Keratinocyte (primary cell): ENCODE results near the gene LDLRAD4. TPM values are rescaled to one million over a fixed set of nuclear protein-coding genes. Genes with fewer than 3 reads are reported as not detected.

Experiments
- DNase-seq: peaks from one replicate; pipeline ENCODE4 v3.0.0-alpha.2; 2011; ENCODE audit warnings: low read depth, missing footprints, low spot score
- FAIRE-seq: peaks from 2 replicates; lab custom pipeline; 2011; peaks lifted over from hg19 to GRCh38; lab: Jason Lieb, UNC
- H2AFZ ChIP-seq: 2 replicates; pipeline ENCODE4 v1.6.0; 2012; ENCODE audit warnings: low read length, control low read depth, inconsistent platforms; ENCODE audit not compliant: control insufficient read depth
- H3K27ac ChIP-seq: 2 replicates; pipeline ENCODE4 v1.5.1; 2011; ENCODE audit warnings: low read length; ENCODE audit not compliant: control insufficient read depth, insufficient read depth
- H3K27me3 ChIP-seq: 3 replicates; pipeline ENCODE4 v1.6.0; 2011; ENCODE audit warnings: low read length; ENCODE audit not compliant: control insufficient read depth, insufficient read depth; ENCODE audit errors: extremely low read depth
- H3K36me3 ChIP-seq, 2 experiments: 2 replicates in 1 of 2; 3 replicates in 1 of 2; pipeline ENCODE4 v1.5.1; 2011; ENCODE audit warnings: low read length in 2 of 2, mild to moderate bottlenecking in 1 of 2; ENCODE audit not compliant: control insufficient read depth in 2 of 2, insufficient read depth in 2 of 2; ENCODE audit errors: extremely low read depth in 1 of 2
- H3K4me1 ChIP-seq: 3 replicates; pipeline ENCODE4 v1.5.1; 2011; ENCODE audit warnings: low read length; ENCODE audit not compliant: control insufficient read depth, insufficient read depth; ENCODE audit errors: extremely low read depth
- H3K4me2 ChIP-seq: 3 replicates; pipeline ENCODE4 v1.6.0; 2011; ENCODE audit warnings: low read depth, low read length; ENCODE audit not compliant: control insufficient read depth, insufficient read depth; ENCODE audit errors: extremely low read depth
- H3K4me3 ChIP-seq, 3 experiments: fragments of 200-600 bp in 1 of 3; sonication (generic) in 1 of 3; 2 replicates in 2 of 3; 3 replicates in 1 of 3; pipeline ENCODE4 v1.5.1; 2011 to 2016; ENCODE audit warnings: low read length in 3 of 3, mild to moderate bottlenecking in 3 of 3, control low read depth in 2 of 3, inconsistent platforms in 1 of 3, low read depth in 1 of 3, mixed read lengths in 1 of 3, mixed run types in 1 of 3, moderate library complexity in 1 of 3; ENCODE audit not compliant: control insufficient read depth in 2 of 3, insufficient read depth in 2 of 3; ENCODE audit errors: extremely low read depth in 1 of 3
- H3K79me2 ChIP-seq: 2 replicates; pipeline ENCODE4 v1.6.0; 2012; ENCODE audit warnings: low read length; ENCODE audit not compliant: control insufficient read depth, insufficient read depth
- H3K9ac ChIP-seq: 3 replicates; pipeline ENCODE4 v1.6.0; 2011; ENCODE audit warnings: low read length; ENCODE audit not compliant: control insufficient read depth, insufficient read depth; ENCODE audit errors: extremely low read depth
- H3K9me1 ChIP-seq: 3 replicates; pipeline ENCODE4 v1.6.0; 2011; ENCODE audit warnings: low read length; ENCODE audit not compliant: control insufficient read depth, insufficient read depth; ENCODE audit errors: extremely low read depth
- H3K9me3 ChIP-seq: 2 replicates; pipeline ENCODE4 v1.5.1; 2012; ENCODE audit warnings: low read depth, low read length; ENCODE audit not compliant: control insufficient read depth
- H4K20me1 ChIP-seq: 3 replicates; pipeline ENCODE4 v1.6.0; 2011; ENCODE audit warnings: low read length; ENCODE audit not compliant: control insufficient read depth, insufficient read depth; ENCODE audit errors: extremely low read depth
- EZH2 ChIP-seq: IDR thresholded peaks from one replicate; pipeline ENCODE4 v1.6.1; 2012; ENCODE audit warnings: inconsistent platforms, mild to moderate bottlenecking, low read length, moderate library complexity
- dilution Hi-C: fragments of 300-500 bp; cut with MboI; formaldehyde crosslinking; loops from one replicate; pipeline ENCODE4 v1.7.0; 2020; ENCODE audit warnings: low sequenced_read_pairs; ENCODE audit not compliant: extremely low pct_ligation_motif_present
- polyA plus RNA-seq, 5 experiments: library from polyadenylated mRNA; depleted of rRNA in 3 of 5; stranded (reverse) in 3 of 5; stranded (forward) in 1 of 5; unstranded in 1 of 5; fragments of >200 nt; gene quantifications; 1 replicate in 1 of 5; 2 replicates in 3 of 5; 3 replicates in 1 of 5; pipeline versions ENCODE4 v1.2.1 to v1.2.3, GENCODE V29; 2011 to 2012; ENCODE audit warnings: missing spikeins in 2 of 5, low read depth in 1 of 5, low replicate concordance in 1 of 5
- TF ChIP-seq, protein P1 (sequence below), 3 experiments: IDR thresholded peaks in 1 of 3; conservative IDR thresholded peaks in 1 of 3; optimal IDR thresholded peaks in 1 of 3; 2 replicates in 2 of 3; 3 replicates in 1 of 3; pipeline versions ENCODE3 to v1.5.1; 2011; ENCODE audit warnings: low read length in 3 of 3, mild to moderate bottlenecking in 3 of 3, moderate library complexity in 2 of 3, control low read depth in 1 of 3, inconsistent platforms in 1 of 3; ENCODE audit not compliant: insufficient read depth in 2 of 3; ENCODE audit errors: extremely low read depth in 1 of 3

Gene LDLRAD4
- polyA plus RNA-seq, 1 donor (not counting 4 experiments of a cell fraction or from before 2014, with no cell fraction given): not detected

DNA sequence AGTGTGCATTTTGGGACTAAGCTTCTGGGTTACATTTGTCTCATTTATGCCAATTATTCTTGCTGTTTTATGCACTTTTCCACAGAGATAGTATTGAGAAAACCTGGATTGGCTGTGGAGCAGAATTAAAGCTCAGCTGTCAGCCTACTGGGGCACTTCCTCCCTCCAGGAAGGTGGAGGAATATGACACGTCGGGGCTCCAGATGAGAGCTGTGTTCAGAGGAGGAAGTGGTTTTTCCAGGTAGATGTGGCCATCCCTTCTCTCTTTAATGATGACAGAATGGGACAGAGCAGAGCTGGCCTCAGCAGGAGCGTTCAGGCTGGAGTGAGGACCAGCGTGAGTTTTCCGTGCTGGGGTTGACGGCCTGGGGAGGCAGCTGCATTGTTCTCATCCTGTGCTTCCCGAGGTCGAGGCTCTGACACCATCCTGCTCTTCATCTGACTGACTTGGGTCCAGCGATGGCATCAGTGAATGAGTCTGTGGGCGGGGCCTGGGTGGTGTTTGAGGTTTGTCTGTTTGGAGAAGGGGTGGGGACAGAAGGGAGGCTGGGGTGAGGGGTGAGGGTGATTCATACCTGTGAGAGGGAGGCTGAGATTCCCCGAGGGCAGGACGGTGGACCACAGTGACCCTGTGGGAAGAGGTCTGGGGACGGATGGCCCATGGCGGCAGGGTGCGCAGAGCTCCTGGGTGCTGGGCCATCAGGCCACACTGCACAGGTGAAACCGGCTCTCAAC lies 207.0 kb downstream of the LDLRAD4 start:
- Histone ChIP-seq H3K4me2 (no peak overlapping the region), H3K9me3 (no peaks in the 10 kb centered on the region), H3K9ac (no peak overlapping the region), H3K27ac (no peak overlapping the region), H3K79me2 (no peaks in the 10 kb centered on the region), H3K4me1 (no peaks in the 10 kb centered on the region), H2AFZ (no peak overlapping the region), H3K27me3 (no peaks in the 10 kb centered on the region), H4K20me1 (no peaks in the 10 kb centered on the region), H3K4me3 (no peak overlapping the region), H3K36me3 (no peaks in the 10 kb centered on the region), H3K9me1 (no peaks in the 10 kb centered on the region)
- TF ChIP-seq, protein P1, sequence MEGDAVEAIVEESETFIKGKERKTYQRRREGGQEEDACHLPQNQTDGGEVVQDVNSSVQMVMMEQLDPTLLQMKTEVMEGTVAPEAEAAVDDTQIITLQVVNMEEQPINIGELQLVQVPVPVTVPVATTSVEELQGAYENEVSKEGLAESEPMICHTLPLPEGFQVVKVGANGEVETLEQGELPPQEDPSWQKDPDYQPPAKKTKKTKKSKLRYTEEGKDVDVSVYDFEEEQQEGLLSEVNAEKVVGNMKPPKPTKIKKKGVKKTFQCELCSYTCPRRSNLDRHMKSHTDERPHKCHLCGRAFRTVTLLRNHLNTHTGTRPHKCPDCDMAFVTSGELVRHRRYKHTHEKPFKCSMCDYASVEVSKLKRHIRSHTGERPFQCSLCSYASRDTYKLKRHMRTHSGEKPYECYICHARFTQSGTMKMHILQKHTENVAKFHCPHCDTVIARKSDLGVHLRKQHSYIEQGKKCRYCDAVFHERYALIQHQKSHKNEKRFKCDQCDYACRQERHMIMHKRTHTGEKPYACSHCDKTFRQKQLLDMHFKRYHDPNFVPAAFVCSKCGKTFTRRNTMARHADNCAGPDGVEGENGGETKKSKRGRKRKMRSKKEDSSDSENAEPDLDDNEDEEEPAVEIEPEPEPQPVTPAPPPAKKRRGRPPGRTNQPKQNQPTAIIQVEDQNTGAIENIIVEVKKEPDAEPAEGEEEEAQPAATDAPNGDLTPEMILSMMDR (optimal IDR thresholded peaks at IDR 0.05 in 1 of 3, IDR thresholded peaks at IDR 0.05 in 1 of 3, conservative IDR thresholded peaks at IDR 0.05 in 1 of 3; ENCODE audit: extremely low read depth in 1 of 3, insufficient read depth in 2 of 3, low read length in 3 of 3): no peak
- TF ChIP-seq EZH2: no peak
- no peak for FAIRE-seq
- dilution Hi-C loops: no loop called here
- DNase-seq: no peak

DNA sequence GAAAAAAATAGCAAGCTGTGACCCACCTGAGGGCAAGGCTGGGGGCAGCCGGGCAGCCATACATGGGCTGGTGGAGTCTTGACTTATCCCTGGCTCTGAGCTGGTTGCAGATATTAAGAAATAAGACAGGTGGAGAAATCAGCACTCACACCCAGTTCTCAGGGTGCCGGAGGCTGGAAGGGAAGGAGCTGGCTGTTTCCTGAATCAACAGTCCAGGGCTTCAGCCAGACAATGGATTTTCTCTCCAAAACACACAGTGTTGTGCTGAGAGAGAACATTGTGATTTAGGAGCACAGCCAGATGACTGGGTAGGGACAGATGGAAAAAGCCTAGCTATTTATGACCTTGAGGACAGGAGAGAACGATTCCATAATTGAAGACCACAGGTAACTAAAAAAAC lies 208.8 kb downstream of the LDLRAD4 start:
- no peak for FAIRE-seq

More for the DNA sequence above, 208.8 kb downstream of the LDLRAD4 start:
- H3K36me3 ChIP-seq: no peaks in the 10 kb centered on the region
- no peaks in the 10 kb centered on the region for H3K9me3 ChIP-seq
- no peak overlapping the region for H3K9ac ChIP-seq
- H3K4me2 ChIP-seq: no peak overlapping the region
- H3K4me3 ChIP-seq: no peak overlapping the region
- no peak overlapping the region for H2AFZ ChIP-seq
- H3K9me1 ChIP-seq: no peaks in the 10 kb centered on the region
- H3K27me3 ChIP-seq: no peaks in the 10 kb centered on the region
- no peak for DNase-seq
- H3K27ac ChIP-seq: no peak overlapping the region
- no peaks in the 10 kb centered on the region for H3K79me2 ChIP-seq
- TF ChIP-seq EZH2: no peak
- TF ChIP-seq, protein P1 (optimal IDR thresholded peaks at IDR 0.05 in 1 of 3, IDR thresholded peaks at IDR 0.05 in 1 of 3, conservative IDR thresholded peaks at IDR 0.05 in 1 of 3; ENCODE audit: extremely low read depth in 1 of 3, insufficient read depth in 2 of 3, low read length in 3 of 3): no peak
- no peaks in the 10 kb centered on the region for H3K4me1 ChIP-seq
- H4K20me1 ChIP-seq: no peaks in the 10 kb centered on the region
- dilution Hi-C loops: no loop called here
